Natural killer cell treated with Interleukin-12 subunit alpha and Interleukin-12 subunit beta and Interleukin-15 and Interleukin-18, amount 100 ng/mL, for 72 hours (primary cell): ENCODE data around the gene PMAIP1. TPM values are rescaled to one million over a fixed set of nuclear protein-coding genes. Genes with fewer than 3 reads are reported as not detected.

ENCODE experiments used
- ATAC-seq, 2 donors: fragments of 150-1000 bp; cut with Tn5 transposase in 1 of 2; sonication (Bioruptor Pico), chemical (Tn5 transposase) in 1 of 2; 2 replicates each; pipeline ENCODE4 v1.10.0; 2021
- DNase-seq: peaks from one replicate; pipeline ENCODE4 v3.0.0; 2022; ENCODE audit warnings: low spot score
- H3K27ac Mint-ChIP-seq, 2 donors: 1 replicate in 1 of 2; 2 replicates in 1 of 2; pipeline ENCODE4 v1.8.0; 2022; ENCODE audit warnings: mixed read lengths in 2 of 2, mild to moderate bottlenecking in 1 of 2, moderate library complexity in 1 of 2
- H3K27me3 Mint-ChIP-seq, 2 donors: 1 replicate in 1 of 2; 2 replicates in 1 of 2; pipeline ENCODE4 v1.8.0; 2022; ENCODE audit warnings: mixed read lengths in 2 of 2
- H3K36me3 Mint-ChIP-seq: one replicate; pipeline ENCODE4 v1.8.0; 2022; ENCODE audit warnings: mixed read lengths
- H3K4me1 Mint-ChIP-seq, 2 donors: 1 replicate in 1 of 2; 2 replicates in 1 of 2; pipeline ENCODE4 v1.8.0; 2022; ENCODE audit warnings: low read depth in 2 of 2, mixed read lengths in 2 of 2, mild to moderate bottlenecking in 1 of 2
- H3K4me3 Mint-ChIP-seq: one replicate; pipeline ENCODE4 v1.8.0; 2022; ENCODE audit warnings: mixed read lengths
- H3K9me3 Mint-ChIP-seq: 2 replicates; pipeline ENCODE4 v1.8.0; 2022; ENCODE audit warnings: mixed read lengths
- total RNA-seq, 2 donors: library from RNA; stranded (reverse); gene quantifications; one replicate each; pipeline ENCODE4 v1.2.3, GENCODE V29; 2022

Gene PMAIP1
- total RNA-seq, 2 donors from 2014 or later: 48.8 to 76.0 TPM

DNA sequence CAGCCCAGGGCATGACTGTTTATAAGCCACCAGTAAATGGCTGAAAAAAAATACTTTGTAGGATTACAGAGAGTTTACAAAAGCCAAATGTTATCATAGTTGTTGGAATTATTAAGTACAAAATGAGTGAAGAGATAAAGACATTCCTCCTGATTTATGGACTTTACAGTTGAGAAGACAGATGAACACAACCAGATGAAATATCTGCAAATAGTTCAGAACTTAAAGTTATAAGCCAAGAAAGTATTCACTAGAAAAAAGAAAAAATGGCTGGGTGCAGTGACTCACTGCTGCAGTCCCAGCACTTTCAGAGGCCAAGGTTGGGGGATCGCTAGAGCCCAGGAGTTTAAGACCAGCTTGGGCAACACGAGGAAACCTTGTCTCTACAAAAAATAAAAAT is 11.2 kb downstream of the PMAIP1 start:
- no peak overlapping the region for H3K4me3 Mint-ChIP-seq
- no peaks in the 10 kb centered on the region for H3K36me3 Mint-ChIP-seq
- no peaks in the 10 kb centered on the region for H3K9me3 Mint-ChIP-seq
- ATAC-seq: no peak
- peaks cover 22 to 27% of the 10 kb centered on the region in 2 donors for H3K4me1 Mint-ChIP-seq
- no peak overlapping the region for H3K27ac Mint-ChIP-seq
- H3K27me3 Mint-ChIP-seq: peaks cover 0 to 4% of the 10 kb centered on the region in 2 donors
- DNase-seq: no peak

GRCh38 chr18:59911600-59911999 is 11.8 kb downstream of the PMAIP1 start:
- H3K36me3 Mint-ChIP-seq: no peaks in the 10 kb centered on the region
- DNase-seq (no peak), ATAC-seq (no peak)
- no peak overlapping the region for H3K27ac Mint-ChIP-seq
- H3K9me3 Mint-ChIP-seq: no peaks in the 10 kb centered on the region
- H3K27me3 Mint-ChIP-seq: peaks cover 0 to 4% of the 10 kb centered on the region in 2 donors
- peaks cover 16 to 21% of the 10 kb centered on the region in 2 donors for H3K4me1 Mint-ChIP-seq
- H3K4me3 Mint-ChIP-seq: no peak overlapping the region

- Mint-ChIP-seq H3K4me3 (no peak overlapping the region), H3K4me1 (peaks cover 11 to 16% of the 10 kb centered on the region in 2 donors), H3K9me3 (no peaks in the 10 kb centered on the region), H3K27me3 (peaks cover 0 to 4% of the 10 kb centered on the region in 2 donors), H3K27ac (no peak overlapping the region), H3K36me3 (no peaks in the 10 kb centered on the region)
- no peak for DNase-seq
- no peak for ATAC-seq
Measured at GRCh38 chr18:59912007-59912550, 12.3 kb downstream of the PMAIP1 start.

GRCh38 chr18:59915606-59916005 is 15.8 kb downstream of the PMAIP1 start:
- Mint-ChIP-seq H3K9me3 (no peaks in the 10 kb centered on the region), H3K36me3 (no peaks in the 10 kb centered on the region), H3K27me3 (peaks cover 0 to 7% of the 10 kb centered on the region in 2 donors), H3K27ac (no peak overlapping the region), H3K4me3 (no peak overlapping the region), H3K4me1 (peaks cover 7 to 23% of the 10 kb centered on the region in 2 donors)
- no peak for DNase-seq
- no peak for ATAC-seq

GRCh38 chr18:59916746-59917145 is 16.9 kb downstream of the PMAIP1 start:
- H3K4me3 Mint-ChIP-seq: no peak overlapping the region
- peaks cover 15 to 29% of the 10 kb centered on the region in 2 donors for H3K4me1 Mint-ChIP-seq
- DNase-seq (no peak), ATAC-seq (no peak)
- no peaks in the 10 kb centered on the region for H3K9me3 Mint-ChIP-seq
- peak overlapping the region in 1 of 2 donors; percentile 83 for H3K27ac Mint-ChIP-seq
- peaks cover 0 to 5% of the 10 kb centered on the region in 2 donors for H3K27me3 Mint-ChIP-seq
- H3K36me3 Mint-ChIP-seq: no peaks in the 10 kb centered on the region

- Mint-ChIP-seq H3K4me1 (peaks cover 18 to 28% of the 10 kb centered on the region in 2 donors), H3K4me3 (peak overlapping the region; percentile 4), H3K27ac (peak overlapping the region; percentile 36 to 83), H3K36me3 (no peaks in the 10 kb centered on the region), H3K27me3 (peaks cover 0 to 2% of the 10 kb centered on the region in 2 donors), H3K9me3 (no peaks in the 10 kb centered on the region)
- DNase-seq (no peak), ATAC-seq (no peak)
Measured at GRCh38 chr18:59917422-59917821, 17.6 kb downstream of the PMAIP1 start.

DNA sequence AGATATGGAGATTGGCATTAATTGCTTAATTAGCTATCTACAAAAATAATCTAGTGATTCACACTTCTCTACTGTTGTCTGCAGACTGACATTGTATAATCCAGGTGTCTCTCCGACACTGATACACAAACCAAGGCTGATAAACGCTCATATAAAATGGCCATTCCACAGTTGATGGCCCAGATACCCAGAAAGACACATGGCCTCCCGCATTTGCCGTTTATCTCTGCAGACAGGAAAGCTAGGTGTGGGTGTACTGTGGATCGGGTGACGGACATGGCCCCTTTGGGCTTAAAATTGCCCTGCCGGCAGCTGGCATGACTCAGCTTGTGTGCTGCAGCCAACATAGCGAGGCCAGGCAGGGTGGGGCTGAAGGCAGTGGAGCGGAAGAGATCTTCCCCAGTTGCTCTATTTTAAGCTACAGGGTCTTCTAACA is 18.5 kb downstream of the PMAIP1 start:
- H3K27ac Mint-ChIP-seq: peak overlapping the region; percentile 71 to 83

DNA sequence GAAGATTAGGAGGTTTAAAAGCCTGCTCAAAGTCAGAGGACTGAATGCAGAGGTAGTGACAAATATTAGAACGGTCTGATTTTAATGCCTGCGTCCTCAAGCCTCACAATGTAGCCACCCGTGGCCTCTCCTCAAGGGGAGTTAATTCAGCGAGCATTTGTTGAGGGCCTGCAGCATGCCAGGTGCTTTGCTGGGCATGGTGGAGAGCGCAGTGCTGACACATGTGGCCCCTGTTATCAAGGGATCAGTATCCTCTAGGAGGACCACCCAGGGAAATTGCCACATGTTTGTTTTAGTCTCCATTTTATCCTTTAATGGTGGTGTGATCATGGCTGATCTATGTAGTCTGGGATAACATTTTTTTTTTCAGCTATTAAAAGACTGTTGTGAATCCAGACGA is 19.2 kb downstream of the PMAIP1 start:
- Mint-ChIP-seq H3K9me3 (no peaks in the 10 kb centered on the region), H3K27me3 (peaks cover 5 to 8% of the 10 kb centered on the region in 2 donors), H3K27ac (peak overlapping the region; percentile 71 to 83), H3K4me3 (no peak overlapping the region), H3K36me3 (no peaks in the 10 kb centered on the region), H3K4me1 (peaks cover 20 to 30% of the 10 kb centered on the region in 2 donors)
- no peak for ATAC-seq
- DNase-seq: no peak

More for the DNA sequence above, 18.5 kb downstream of the PMAIP1 start:
- peak overlapping the region; percentile 78 for H3K4me3 Mint-ChIP-seq
- DNase-seq (no peak), ATAC-seq (peak; percentile 61 to 67)
- H3K27me3 Mint-ChIP-seq: peaks cover 2% of the 10 kb centered on the region in 2 donors
- peaks cover 18 to 28% of the 10 kb centered on the region in 2 donors for H3K4me1 Mint-ChIP-seq
- no peaks in the 10 kb centered on the region for H3K36me3 Mint-ChIP-seq
- H3K9me3 Mint-ChIP-seq: no peaks in the 10 kb centered on the region

- Mint-ChIP-seq H3K27ac (peak overlapping the region; percentile 63 to 73), H3K4me3 (peak overlapping the region; percentile 61), H3K9me3 (no peaks in the 10 kb centered on the region), H3K4me1 (peaks cover 29 to 30% of the 10 kb centered on the region in 2 donors), H3K27me3 (peaks cover 9 to 14% of the 10 kb centered on the region in 2 donors), H3K36me3 (no peaks in the 10 kb centered on the region)
- DNase-seq (peak; percentile 80), ATAC-seq (peak; percentile 86)
Measured at GRCh38 chr18:59921384-59921891, 21.6 kb downstream of the PMAIP1 start.

- no peak for DNase-seq
- peaks cover 26 to 38% of the 10 kb centered on the region in 2 donors for H3K4me1 Mint-ChIP-seq
- H3K9me3 Mint-ChIP-seq: no peaks in the 10 kb centered on the region
- no peak overlapping the region for H3K4me3 Mint-ChIP-seq
- peaks cover 8 to 14% of the 10 kb centered on the region in 2 donors for H3K27me3 Mint-ChIP-seq
- no peaks in the 10 kb centered on the region for H3K36me3 Mint-ChIP-seq
- peak overlapping the region; percentile 13 to 41 for H3K27ac Mint-ChIP-seq
- ATAC-seq: no peak
Measured at GRCh38 chr18:59923539-59924196, 23.9 kb downstream of the PMAIP1 start.

GRCh38 chr18:59926131-59926530 is 26.3 kb downstream of the PMAIP1 start:
- H3K4me1 Mint-ChIP-seq: peaks cover 22 to 36% of the 10 kb centered on the region in 2 donors
- H3K36me3 Mint-ChIP-seq: no peaks in the 10 kb centered on the region
- H3K27ac Mint-ChIP-seq: peak overlapping the region in 1 of 2 donors; percentile 72
- ATAC-seq (no peak), DNase-seq (no peak)
- H3K27me3 Mint-ChIP-seq: peaks cover 8 to 14% of the 10 kb centered on the region in 2 donors
- H3K4me3 Mint-ChIP-seq: peak overlapping the region; percentile 56
- H3K9me3 Mint-ChIP-seq: no peaks in the 10 kb centered on the region

GRCh38 chr18:59927246-59927825 is 27.5 kb downstream of the PMAIP1 start:
- Mint-ChIP-seq H3K9me3 (no peaks in the 10 kb centered on the region), H3K27ac (peak overlapping the region; percentile 56 to 72), H3K4me3 (peak overlapping the region; percentile 56), H3K27me3 (peaks cover 8 to 14% of the 10 kb centered on the region in 2 donors), H3K4me1 (peaks cover 14 to 27% of the 10 kb centered on the region in 2 donors), H3K36me3 (no peaks in the 10 kb centered on the region)
- ATAC-seq: peak; percentile 82 to 89
- no peak for DNase-seq

- no peak overlapping the region for H3K27ac Mint-ChIP-seq
- H3K9me3 Mint-ChIP-seq: no peaks in the 10 kb centered on the region
- DNase-seq: no peak
- no peaks in the 10 kb centered on the region for H3K36me3 Mint-ChIP-seq
- H3K27me3 Mint-ChIP-seq: peaks cover 11 to 19% of the 10 kb centered on the region in 2 donors
- H3K4me1 Mint-ChIP-seq: peaks cover 14 to 27% of the 10 kb centered on the region in 2 donors
- ATAC-seq: no peak
- H3K4me3 Mint-ChIP-seq: no peak overlapping the region
Measured at GRCh38 chr18:59928201-59928600, 28.4 kb downstream of the PMAIP1 start.
